Measurements from ENCODE around the gene NPTN.
"Not testable (repeated sequence)": the region's sequence is repeated elsewhere in the genome, so short reads cannot be mapped to it uniquely, and the experiment has no call there.

NPTN gene

GRCh38 chr15:73575636-73576247, 57.4 kb downstream of the NPTN start:
- FAIRE-seq = no peak
- no peak for DNase-seq (ENCODE audit: extremely low spot score, insufficient read length, low read depth)

GRCh38 chr15:73573572-73573971, 59.6 kb downstream of the NPTN start:
- DNase-seq (ENCODE audit: extremely low spot score, insufficient read length, low read depth) (no peak), FAIRE-seq (no peak)

- FAIRE-seq (no peak), DNase-seq (ENCODE audit: extremely low spot score, insufficient read length, low read depth) (no peak)
Observed at GRCh38 chr15:73573037-73573436, 60.2 kb downstream of the NPTN start.

- DNase-seq (ENCODE audit: extremely low spot score, insufficient read length, low read depth) (no peak), FAIRE-seq (no peak)
Observed at GRCh38 chr15:73572296-73572695, 60.9 kb downstream of the NPTN start.

GRCh38 chr15:73571346-73571745, 61.8 kb downstream of the NPTN start:
- no peak for FAIRE-seq
- DNase-seq (ENCODE audit: extremely low spot score, insufficient read length, low read depth) = no peak

- FAIRE-seq (no peak), DNase-seq (ENCODE audit: extremely low spot score, insufficient read length, low read depth) (no peak)
Observed at GRCh38 chr15:73570355-73571032, 62.7 kb downstream of the NPTN start.

- no peak for FAIRE-seq
- DNase-seq (ENCODE audit: extremely low spot score, insufficient read length, low read depth) = no peak
Observed at GRCh38 chr15:73569361-73569760, 63.8 kb downstream of the NPTN start.

- FAIRE-seq (no peak), DNase-seq (ENCODE audit: extremely low spot score, insufficient read length, low read depth) (no peak)
Observed at GRCh38 chr15:73568564-73569280, 64.5 kb downstream of the NPTN start.

- FAIRE-seq = no peak
- DNase-seq (ENCODE audit: extremely low spot score, insufficient read length, low read depth) = no peak
Observed at GRCh38 chr15:73567020-73567419, 66.2 kb downstream of the NPTN start.

GRCh38 chr15:73564255-73564654, 68.9 kb downstream of the NPTN start:
- DNase-seq (ENCODE audit: extremely low spot score, insufficient read length, low read depth) = no peak
- FAIRE-seq = no peak

GRCh38 chr15:73560501-73561117, 72.6 kb downstream of the NPTN start:
- FAIRE-seq (no peak), DNase-seq (ENCODE audit: extremely low spot score, insufficient read length, low read depth) (no peak)

GRCh38 chr15:73558529-73558928, 74.7 kb downstream of the NPTN start:
- FAIRE-seq (no peak), DNase-seq (ENCODE audit: extremely low spot score, insufficient read length, low read depth) (no peak)

GRCh38 chr15:73555080-73555479, 78.1 kb downstream of the NPTN start:
- FAIRE-seq (no peak), DNase-seq (ENCODE audit: extremely low spot score, insufficient read length, low read depth) (no peak)

GRCh38 chr15:73550190-73550589, 83.0 kb downstream of the NPTN start:
- DNase-seq (ENCODE audit: extremely low spot score, insufficient read length, low read depth) (no peak), FAIRE-seq (no peak)

GRCh38 chr15:73548925-73549324, 84.3 kb downstream of the NPTN start:
- not testable (repeated sequence) for FAIRE-seq

GRCh38 chr15:73541479-73541878, 91.7 kb downstream of the NPTN start:
- no peak for DNase-seq (ENCODE audit: extremely low spot score, insufficient read length, low read depth)
- FAIRE-seq = no peak

More at GRCh38 chr15:73548925-73549324, 84.3 kb downstream of the NPTN start:
- DNase-seq (ENCODE audit: extremely low spot score, insufficient read length, low read depth) = not testable (repeated sequence)

- no peak for FAIRE-seq
- no peak for DNase-seq (ENCODE audit: extremely low spot score, insufficient read length, low read depth)
Observed at GRCh38 chr15:73540161-73540560, 93.0 kb downstream of the NPTN start.

GRCh38 chr15:73539212-73540128, 93.7 kb downstream of the NPTN start:
- FAIRE-seq = no peak
- no peak for DNase-seq (ENCODE audit: extremely low spot score, insufficient read length, low read depth)

- DNase-seq (ENCODE audit: extremely low spot score, insufficient read length, low read depth) (no peak), FAIRE-seq (no peak)
Observed at GRCh38 chr15:73538563-73539211, 94.5 kb downstream of the NPTN start.
